IMR-90 (cell line): ENCODE measurements around the gene URM1. TPM values are rescaled to one million over a fixed set of nuclear protein-coding genes. Genes with fewer than 3 reads are reported as not detected.
A peak's percentile ranks its signal among the peaks of the same experiment; 100 is the strongest.

Experiments
- ATAC-seq: fragments of 200-7000 bp; cut with Tn5 transposase; 2 replicates; pipeline ENCODE4 v1.9.1; 2020; ENCODE audit warnings: low read depth, mild to moderate bottlenecking, moderate library complexity
- BruUV-seq: library from RNA; stranded (reverse); fragments of 400-500 nt; replicated peaks from 2 replicates; lab custom pipeline; 2021; lab: Mats Ljungman, UMichigan
- CTCF ChIA-PET: fragments of 300-600 bp; formaldehyde crosslinking; extraction: SDS; loops from one replicate; lab custom pipeline; 2021; ENCODE audit warnings: antibody characterized with exemption; lab: Yijun Ruan, JAX
- POLR2A ChIA-PET: fragments of 300-600 bp; sonication (Branson Sonifier 250); formaldehyde crosslinking; loops from one replicate; lab custom pipeline; 2022; ENCODE audit warnings: antibody characterized with exemption; ENCODE audit not compliant: unreplicated experiment; lab: Charles Lee
- DNase-seq: peaks from one replicate; pipeline ENCODE4 v3.0.0; 2013
- H2AFZ ChIP-seq: replicated peaks from 2 replicates; pipeline ENCODE3; 2013; ENCODE audit warnings: low read length, mild to moderate bottlenecking; ENCODE audit not compliant: poor library complexity
- H2AK5ac ChIP-seq: 2 replicates; pipeline ENCODE4 v1.6.1; 2013; ENCODE audit warnings: low read depth, low read length, inconsistent platforms
- H2AK9ac ChIP-seq: replicated peaks from 2 replicates; pipeline ENCODE3; 2013; ENCODE audit warnings: mild to moderate bottlenecking, low read depth, low read length, moderate library complexity; ENCODE audit not compliant: poor library complexity
- H2BK120ac ChIP-seq: 2 replicates; pipeline ENCODE4 v1.6.1; 2013; ENCODE audit warnings: low read depth, low read length, inconsistent platforms
- H2BK15ac ChIP-seq: 3 replicates; pipeline ENCODE4 v1.6.1; 2013; ENCODE audit warnings: low read depth, low read length, inconsistent platforms
- H2BK20ac ChIP-seq: 2 replicates; pipeline ENCODE4 v1.6.1; 2013; ENCODE audit warnings: low read depth, mild to moderate bottlenecking, inconsistent platforms, low read length, moderate library complexity
- H2BK5ac ChIP-seq: 2 replicates; pipeline ENCODE4 v1.6.1; 2013; ENCODE audit warnings: mild to moderate bottlenecking, low read depth, low read length, inconsistent platforms; ENCODE audit not compliant: poor library complexity, severe bottlenecking
- H3K14ac ChIP-seq: replicated peaks from 2 replicates; pipeline ENCODE4 v1.6.1; 2013; ENCODE audit warnings: low read depth, low read length, inconsistent platforms
- H3K18ac ChIP-seq: 2 replicates; pipeline ENCODE4 v1.6.1; 2013; ENCODE audit warnings: low read depth, low read length, control low read depth
- H3K23ac ChIP-seq: 2 replicates; pipeline ENCODE4 v1.6.1; 2013; ENCODE audit warnings: low read depth, low read length, inconsistent platforms
- H3K27ac ChIP-seq: 2 replicates; pipeline ENCODE4 v1.5.1; 2013; ENCODE audit warnings: mild to moderate bottlenecking, control low read depth, low read length; ENCODE audit not compliant: insufficient read depth
- H3K27me3 ChIP-seq: 2 replicates; pipeline ENCODE4 v1.6.1; 2013; ENCODE audit warnings: low read length; ENCODE audit not compliant: control insufficient read depth, insufficient read depth
- H3K36me3 ChIP-seq: 2 replicates; pipeline ENCODE4 v1.6.1; 2013; ENCODE audit warnings: low read length, mixed read lengths; ENCODE audit not compliant: control insufficient read depth, insufficient read depth
- H3K4ac ChIP-seq: 2 replicates; pipeline ENCODE4 v1.6.1; 2013; ENCODE audit warnings: low read depth, low read length, inconsistent platforms
- H3K4me1 ChIP-seq: 2 replicates; pipeline ENCODE4 v1.6.1; 2013; ENCODE audit warnings: low read length, mixed read lengths; ENCODE audit not compliant: control insufficient read depth, insufficient read depth
- H3K4me2 ChIP-seq: 2 replicates; pipeline ENCODE4 v1.6.1; 2013; ENCODE audit warnings: low read depth, mild to moderate bottlenecking, control low read depth, low read length, moderate library complexity
- H3K4me3 ChIP-seq: 2 replicates; pipeline ENCODE4 v1.5.1; 2013; ENCODE audit warnings: low read depth, mild to moderate bottlenecking, control low read depth, low read length, moderate library complexity; ENCODE audit not compliant: insufficient read depth
- H3K56ac ChIP-seq: 2 replicates; pipeline ENCODE4 v1.6.1; 2013; ENCODE audit warnings: low read length, inconsistent platforms; ENCODE audit not compliant: insufficient read depth; ENCODE audit errors: extremely low read depth
- H3K79me1 ChIP-seq, 2 experiments: 2 replicates each; pipeline ENCODE4 v1.6.1; 2013; ENCODE audit warnings: low read length in 2 of 2, inconsistent platforms in 1 of 2, low read depth in 1 of 2
- H3K9ac ChIP-seq: 2 replicates; pipeline ENCODE4 v1.6.1; 2013; ENCODE audit warnings: low read depth, low read length, control low read depth
- H3K9me1 ChIP-seq: 2 replicates; pipeline ENCODE4 v1.6.1; 2013; ENCODE audit warnings: low read length, inconsistent platforms; ENCODE audit not compliant: insufficient read depth
- H3K9me3 ChIP-seq: 2 replicates; pipeline ENCODE4 v1.6.1; 2013; ENCODE audit warnings: low read length; ENCODE audit not compliant: control insufficient read depth, insufficient read depth
- H4K20me1 ChIP-seq: 2 replicates; pipeline ENCODE4 v1.6.1; 2013; ENCODE audit warnings: low read length, inconsistent platforms; ENCODE audit not compliant: insufficient read depth
- H4K5ac ChIP-seq: 2 replicates; pipeline ENCODE4 v1.6.1; 2013; ENCODE audit warnings: mild to moderate bottlenecking, low read depth, low read length, control low read depth
- H4K8ac ChIP-seq, 2 experiments: 2 replicates each; pipeline ENCODE4 v1.6.1; 2013; ENCODE audit warnings: low read depth in 2 of 2, low read length in 2 of 2, control low read depth in 1 of 2, inconsistent platforms in 1 of 2
- H4K91ac ChIP-seq: 2 replicates; pipeline ENCODE4 v1.6.1; 2013; ENCODE audit warnings: low read depth, low read length, inconsistent platforms; ENCODE audit not compliant: insufficient read depth
- BHLHE40 ChIP-seq: fragments of 150-350 bp; IDR thresholded peaks from 2 replicates; pipeline ENCODE4 v1.6.1; 2016; ENCODE audit warnings: mild to moderate bottlenecking, low read depth, low read length
- FOS ChIP-seq: fragments of 150-350 bp; IDR thresholded peaks from 2 replicates; pipeline ENCODE4 v1.6.1; 2016; ENCODE audit warnings: low read depth, low read length
- MAZ ChIP-seq: IDR thresholded peaks from 2 replicates; pipeline ENCODE4 v1.6.1; 2012; ENCODE audit warnings: low read depth, mild to moderate bottlenecking, low read length, improper control_type of control experiment, moderate library complexity, borderline replicate concordance
- MXI1 ChIP-seq: IDR thresholded peaks from 2 replicates; pipeline ENCODE4 v1.6.1; 2012; ENCODE audit warnings: low read depth, mild to moderate bottlenecking, low read length, moderate library complexity, borderline replicate concordance
- NFE2L2 ChIP-seq: fragments of 150-350 bp; IDR thresholded peaks from 2 replicates; pipeline ENCODE4 v1.6.1; 2016; ENCODE audit warnings: low read depth, mild to moderate bottlenecking, low read length
- SMC3 ChIP-seq: fragments of 150-350 bp; IDR thresholded peaks from 2 replicates; pipeline ENCODE4 v1.6.1; 2016; ENCODE audit warnings: low read depth, mild to moderate bottlenecking, antibody characterized with exemption, low read length, moderate library complexity
- WGBS, 2 experiments: methylation state at CpG; one replicate each; pipeline versions ENCODE4 v1.1.5 to v1.1.7; 2013; ENCODE audit warnings: missing lambda C conversion rate in 2 of 2; ENCODE audit not compliant: insufficient read length in 1 of 2; ENCODE audit errors: extremely low coverage in 2 of 2; 5-methylcytosine and 5-hydroxymethylcytosine counted together
- dilution Hi-C: fragments of 300-500 bp; cut with HindIII; formaldehyde crosslinking; loops from one replicate; pipeline ENCODE4 v1.14.3; 2018; ENCODE audit warnings: low sequenced_read_pairs; ENCODE audit not compliant: unreplicated experiment
- in situ Hi-C: fragments of 300-500 bp; cut with MboI; formaldehyde crosslinking; loops from 3 replicates; pipeline ENCODE4 v1.14.3; 2019; ENCODE audit warnings: low sequenced_read_pairs, inconsistent platforms, mixed read lengths
- intact Hi-C: fragments of 100-400 bp; cut with micrococcal nuclease; formaldehyde crosslinking; loops from 2 replicates; pipeline ENCODE4 v1.10.0; 2022
- polyA plus RNA-seq, 3 experiments: library from polyadenylated mRNA; depleted of rRNA; stranded (reverse); fragments of >200 nt; gene quantifications; 2 replicates each; pipeline ENCODE4 v1.2.3, GENCODE V29; 2012; ENCODE audit warnings: low replicate concordance in 1 of 3
- total RNA-seq: library from RNA; depleted of rRNA; stranded (reverse); fragments of >200 nt; gene quantifications from 2 replicates; pipeline ENCODE4 v1.2.3, GENCODE V29; 2012
- TF ChIP-seq, protein P1 (sequence below): fragments of 150-350 bp; IDR thresholded peaks from 2 replicates; pipeline ENCODE4 v1.6.1; 2017; ENCODE audit warnings: mild to moderate bottlenecking, antibody characterized with exemption, low read length, low read depth

The URM1 gene
- total and polyA plus RNA-seq, 2 of the 4 experiments (the other 2 are of a cell fraction): 33.2 to 66.9 TPM

DNA sequence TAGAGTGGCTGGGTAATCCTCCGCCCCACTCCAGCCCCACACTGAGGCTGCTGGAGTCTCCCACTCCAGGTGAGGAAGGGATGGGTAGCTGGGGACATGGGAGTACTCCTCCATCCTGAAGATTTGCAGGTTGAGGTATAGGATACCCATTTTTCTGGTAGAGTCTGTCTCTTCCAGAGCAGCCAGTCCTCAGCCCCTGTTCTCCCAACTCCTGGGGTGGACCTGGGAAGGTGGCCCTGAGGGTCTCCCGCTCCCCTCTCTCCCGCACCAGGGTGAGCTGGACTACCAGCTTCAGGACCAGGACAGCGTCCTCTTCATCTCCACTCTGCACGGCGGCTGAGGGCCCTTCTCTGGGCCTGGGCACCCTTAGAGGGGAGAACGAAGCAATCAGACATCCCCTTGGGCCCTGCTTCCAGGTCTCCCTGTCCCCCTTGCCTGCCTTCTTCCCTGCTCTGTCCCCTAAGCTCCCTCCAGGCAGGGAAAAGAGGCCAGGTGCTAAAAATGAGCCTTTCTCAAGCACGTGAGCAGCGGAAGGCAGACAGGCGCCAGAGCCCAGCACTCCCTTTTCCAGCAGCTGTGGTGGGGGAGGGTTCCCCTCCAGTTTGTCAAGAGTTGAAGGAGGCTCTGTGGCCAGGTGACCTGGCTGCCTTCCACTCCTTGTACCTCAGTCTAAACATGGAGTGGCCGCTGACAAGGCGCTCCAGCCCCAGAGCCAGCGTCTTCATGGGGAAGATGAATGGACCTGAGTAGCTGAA, 18.4 kb downstream of the URM1 start:
- ATAC-seq (no peak), DNase-seq (no peak)
- intact Hi-C loops (no loop called here), dilution Hi-C loops (no loop called here), in situ Hi-C loops (no loop called here)
- Histone ChIP-seq H2AFZ (no peak overlapping the region), H2BK20ac (no peak overlapping the region), H3K36me3 (peaks cover 40% of the 10 kb centered on the region), H3K27me3 (no peaks in the 10 kb centered on the region), H2AK9ac (peak overlapping the region; percentile 16), H3K18ac (no peak overlapping the region), H4K8ac (no peak overlapping the region), H2BK5ac (no peak overlapping the region), H3K4ac (no peak overlapping the region), H3K9me3 (no peaks in the 10 kb centered on the region), H3K23ac (no peak overlapping the region), H4K5ac (no peak overlapping the region), H3K9me1 (peaks cover 5% of the 10 kb centered on the region; the same call in 1 of the 2 replicates), H2AK5ac (no peak overlapping the region), H3K4me1 (no peaks in the 10 kb centered on the region), H4K91ac (no peak overlapping the region), H3K56ac (no peak overlapping the region), H3K14ac (no peak overlapping the region), H3K79me1 (peaks cover 0 to 18% of the 10 kb centered on the region in 2 experiments; a peak in 3 of 4 replicates), H4K20me1 (peaks cover 7% of the 10 kb centered on the region), H3K4me2 (no peak overlapping the region), H3K27ac (no peak overlapping the region), H3K4me3 (no peak overlapping the region), H3K9ac (no peak overlapping the region), H2BK15ac (no peak overlapping the region), H2BK120ac (no peak overlapping the region)
- BruUV-seq: TSS peak; percentile 89
- ChIA-PET CTCF (no interaction called here), POLR2A (interaction anchor here (0.6 kb wide), 1 partner anchor 32 kb away, joined by 5 read pairs; no protein-coding TSS in a partner anchor)
- WGBS, 2 experiments: 100% methylated on average over 2 of the region's 13 CpGs; no CpG with 5 or more reads in 1 of the 2 experiments
- no peak for TF ChIP-seq FOS
- no peak for TF ChIP-seq BHLHE40
- TF ChIP-seq NFE2L2: no peak
- no peak for TF ChIP-seq MXI1
- TF ChIP-seq, protein P1, sequence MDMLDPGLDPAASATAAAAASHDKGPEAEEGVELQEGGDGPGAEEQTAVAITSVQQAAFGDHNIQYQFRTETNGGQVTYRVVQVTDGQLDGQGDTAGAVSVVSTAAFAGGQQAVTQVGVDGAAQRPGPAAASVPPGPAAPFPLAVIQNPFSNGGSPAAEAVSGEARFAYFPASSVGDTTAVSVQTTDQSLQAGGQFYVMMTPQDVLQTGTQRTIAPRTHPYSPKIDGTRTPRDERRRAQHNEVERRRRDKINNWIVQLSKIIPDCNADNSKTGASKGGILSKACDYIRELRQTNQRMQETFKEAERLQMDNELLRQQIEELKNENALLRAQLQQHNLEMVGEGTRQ: no peak
- no peak for TF ChIP-seq MAZ
- no peak for TF ChIP-seq SMC3
